COLO668 (cell line): ENCODE data around the gene CACNA2D3.

Experiments used
- DNase-seq: peaks from one replicate; lab custom pipeline; 2025; ENCODE audit not compliant: unreplicated experiment; lab: John Stamatoyannopoulos, UW

CACNA2D3 gene

DNA sequence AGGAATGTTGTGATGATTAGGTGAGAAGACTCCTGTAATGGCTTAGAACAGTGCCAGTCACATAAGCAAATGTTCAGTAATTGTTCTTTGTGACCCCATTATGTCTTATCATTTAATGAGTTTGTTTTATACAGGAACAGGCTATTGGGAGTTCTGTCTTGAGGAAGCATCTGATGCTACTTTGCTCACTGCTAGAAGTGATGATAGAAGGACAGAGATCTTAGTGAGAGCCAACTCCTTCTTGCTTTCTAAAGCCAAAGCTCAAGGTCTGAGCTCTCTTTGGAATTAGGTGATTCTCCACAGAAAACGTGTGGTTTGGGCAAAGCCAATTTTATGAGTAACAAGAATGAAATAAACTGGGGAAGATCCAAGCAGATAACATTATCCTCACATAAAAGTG lies 590.7 kb downstream of the CACNA2D3 start:
- DNase-seq, result no peak

DNA sequence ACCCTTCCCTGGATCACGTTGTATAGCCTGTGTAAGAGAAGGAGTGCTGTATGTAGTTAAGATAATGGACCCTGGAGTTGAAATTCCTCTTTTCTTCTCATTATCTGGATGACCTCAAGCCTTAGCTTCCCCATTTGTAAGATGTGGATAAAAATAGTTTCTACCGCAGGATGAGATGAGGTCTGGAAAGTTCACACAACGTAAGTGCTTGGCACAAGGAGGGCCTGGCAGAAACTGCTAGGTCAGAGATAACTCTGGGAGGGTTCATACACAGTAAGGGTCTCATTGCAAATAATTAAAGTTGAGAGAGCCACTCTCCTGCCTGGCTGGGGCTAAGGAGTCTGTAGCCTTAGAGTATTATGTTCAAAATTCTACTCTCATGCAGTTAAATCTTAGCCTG lies 591.1 kb downstream of the CACNA2D3 start:
- no peak for DNase-seq

DNA sequence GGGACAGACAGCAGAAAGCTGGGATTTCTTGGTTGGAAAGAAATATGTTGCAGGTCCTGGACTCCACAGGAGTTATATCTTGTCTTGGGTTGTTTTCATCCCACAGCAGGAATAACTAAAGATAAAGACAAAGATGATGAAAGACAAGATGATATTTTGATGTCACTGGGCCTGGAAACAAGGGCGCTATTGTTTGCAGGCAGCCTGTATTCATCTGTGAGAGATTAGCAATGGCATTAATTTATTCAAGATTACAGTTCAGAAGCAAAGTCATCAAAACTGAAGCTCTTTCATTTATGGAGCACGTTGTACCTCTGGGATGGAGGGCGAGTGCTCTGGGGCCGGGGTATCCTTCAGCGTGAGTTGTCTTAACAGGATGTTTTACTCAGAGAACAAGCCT lies 591.7 kb downstream of the CACNA2D3 start:
- no peak for DNase-seq

DNA sequence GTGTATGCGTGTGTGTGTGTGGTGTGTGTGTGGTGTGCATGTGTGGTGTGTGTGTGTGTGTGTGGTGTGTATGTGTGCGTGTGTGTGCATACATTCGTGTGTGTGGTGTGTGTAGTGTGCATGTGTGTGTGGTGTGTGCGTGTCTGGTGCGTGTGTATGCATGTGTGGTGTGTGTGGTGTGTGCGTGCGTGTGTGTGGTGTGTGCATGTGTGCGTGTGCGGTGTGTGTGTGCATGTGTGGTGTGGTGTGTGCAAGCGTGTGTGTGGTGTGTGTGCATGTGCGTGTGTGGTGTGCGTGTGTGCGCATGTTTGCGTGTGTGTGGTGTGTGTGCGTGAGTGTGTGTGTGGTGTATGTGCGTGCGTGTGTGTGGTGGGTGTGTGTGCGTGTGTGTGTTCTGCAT lies 595.2 kb downstream of the CACNA2D3 start:
- no peak for DNase-seq

DNA sequence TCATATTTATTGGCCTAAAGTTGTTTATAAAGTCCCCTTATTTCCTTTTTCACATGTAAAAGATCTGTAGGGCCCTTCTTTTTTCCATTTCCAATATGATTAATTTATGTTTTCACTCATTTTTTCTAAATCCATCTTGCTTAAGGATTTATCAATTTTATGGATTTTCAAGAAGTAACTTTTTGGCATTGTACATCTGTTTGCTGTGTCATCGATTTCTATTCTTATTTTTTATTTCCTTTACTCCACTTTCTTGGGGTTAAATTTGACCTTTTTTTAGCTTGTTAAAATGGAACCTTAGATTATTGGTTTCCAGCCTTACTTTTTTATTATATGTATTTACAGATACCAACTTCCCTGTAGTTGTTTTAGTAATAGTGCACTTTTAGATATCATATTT lies 597.6 kb downstream of the CACNA2D3 start:
- no peak for DNase-seq

DNA sequence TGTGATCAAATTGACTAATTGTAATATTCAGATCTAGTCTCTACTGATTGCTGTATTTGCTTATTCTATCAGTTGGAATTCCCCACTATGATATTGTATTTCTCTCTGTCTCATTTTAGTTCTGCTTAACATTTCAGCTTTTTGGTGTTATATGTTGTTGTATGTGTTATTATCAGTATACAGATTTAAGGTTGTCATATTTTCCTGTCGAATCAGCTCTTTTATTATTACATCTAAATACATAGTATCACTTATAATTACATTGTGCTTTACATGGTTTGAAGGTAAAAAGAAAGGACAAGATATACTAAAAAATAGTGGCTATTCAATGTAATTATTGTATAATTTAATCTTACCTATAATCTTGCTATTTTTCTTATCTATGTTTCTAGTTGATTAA lies 598.3 kb downstream of the CACNA2D3 start:
- no peak for DNase-seq

DNA sequence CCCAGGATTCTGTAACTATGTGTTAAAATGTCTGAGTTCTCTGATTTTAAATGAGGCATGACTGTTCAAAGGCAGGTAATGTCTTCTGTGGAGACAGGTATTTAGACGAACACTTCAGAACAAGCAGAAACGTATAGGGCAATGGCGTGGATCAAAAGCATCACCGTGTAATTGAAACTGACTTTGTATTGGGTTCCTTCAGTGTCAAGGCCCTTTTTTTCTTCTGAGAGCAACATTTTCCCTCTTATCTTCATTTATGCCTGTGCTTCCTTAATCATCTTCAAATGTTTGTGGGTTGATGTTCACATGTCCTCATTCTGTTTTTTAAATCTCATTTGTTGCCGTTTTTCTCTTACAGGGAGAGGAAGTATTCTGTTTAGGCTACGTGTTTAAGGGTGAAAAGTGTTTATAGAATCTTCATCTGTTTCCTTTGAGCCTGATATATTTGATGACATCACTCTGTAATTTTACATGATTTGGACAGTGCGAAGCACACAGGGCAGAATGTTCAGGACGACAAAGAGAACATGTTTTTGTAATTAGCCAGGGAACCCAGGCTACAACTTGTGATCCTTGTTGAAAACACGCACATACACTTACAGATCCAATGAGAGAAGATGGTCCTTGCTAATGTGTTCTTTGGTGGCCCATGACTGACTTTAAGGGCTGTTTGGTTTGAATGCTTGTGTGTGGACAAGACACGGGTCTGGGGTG lies 609.5 kb downstream of the CACNA2D3 start:
- no peak for DNase-seq

DNA sequence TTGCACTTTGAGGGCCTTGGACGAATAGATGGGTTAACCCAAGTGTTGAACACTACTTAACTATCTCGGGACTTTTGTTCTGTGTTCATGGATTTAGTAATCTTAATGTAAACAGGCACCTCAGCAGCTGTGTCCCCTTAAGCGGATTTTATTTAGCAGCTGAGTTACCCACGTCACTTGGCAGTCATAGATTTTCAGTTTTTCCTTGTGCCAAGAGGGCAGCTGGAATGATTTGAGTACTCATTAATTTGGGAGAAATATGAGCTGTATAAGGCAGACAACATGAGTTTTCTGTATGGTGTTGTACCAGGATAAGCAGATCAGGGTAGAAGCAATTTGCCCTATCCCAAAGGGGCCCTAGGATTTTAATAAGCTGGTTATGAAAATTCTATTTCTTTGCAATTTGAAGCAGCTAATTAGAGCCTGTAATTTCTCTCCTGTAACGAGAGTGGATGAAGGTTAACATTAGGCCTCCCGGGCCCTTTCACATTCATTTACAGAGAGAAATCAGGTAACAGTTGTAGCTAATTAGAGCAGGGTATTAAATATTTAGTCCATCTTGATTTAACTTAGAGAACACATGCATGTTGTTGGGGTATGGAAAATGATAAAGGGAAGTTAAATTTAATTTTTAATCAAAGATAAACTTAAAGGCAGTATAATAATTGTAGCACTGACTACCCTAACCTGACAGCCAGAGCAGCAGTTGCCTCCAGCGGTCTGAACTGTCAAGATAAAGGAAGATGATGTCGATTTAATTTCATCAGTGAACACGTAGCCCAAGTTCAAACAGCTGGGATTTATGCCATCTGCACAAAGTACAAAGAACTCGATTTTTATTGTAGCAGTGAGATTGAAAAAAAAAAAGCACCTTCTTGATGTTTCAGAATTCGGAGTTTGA lies 611.0 kb downstream of the CACNA2D3 start:
- DNase-seq, result no peak

DNA sequence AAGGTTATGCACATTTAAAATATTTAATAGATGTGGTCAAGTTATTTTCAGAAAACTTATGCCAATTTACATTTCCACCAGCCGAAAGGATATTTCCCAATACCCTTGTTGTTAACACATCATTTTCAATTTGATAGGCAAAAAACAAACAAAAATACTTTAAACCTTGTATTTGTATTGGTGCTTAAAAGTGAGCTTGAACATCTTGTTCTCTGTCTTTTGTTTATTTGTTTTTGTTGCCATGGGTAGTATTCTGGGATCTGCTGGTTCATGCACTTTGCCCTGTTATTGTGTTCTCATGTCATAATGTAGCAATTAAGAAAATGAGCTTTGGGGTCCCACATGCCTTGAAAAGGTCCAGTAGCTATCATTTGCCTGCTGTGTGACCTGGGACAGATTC lies 614.1 kb downstream of the CACNA2D3 start:
- no peak for DNase-seq

DNA sequence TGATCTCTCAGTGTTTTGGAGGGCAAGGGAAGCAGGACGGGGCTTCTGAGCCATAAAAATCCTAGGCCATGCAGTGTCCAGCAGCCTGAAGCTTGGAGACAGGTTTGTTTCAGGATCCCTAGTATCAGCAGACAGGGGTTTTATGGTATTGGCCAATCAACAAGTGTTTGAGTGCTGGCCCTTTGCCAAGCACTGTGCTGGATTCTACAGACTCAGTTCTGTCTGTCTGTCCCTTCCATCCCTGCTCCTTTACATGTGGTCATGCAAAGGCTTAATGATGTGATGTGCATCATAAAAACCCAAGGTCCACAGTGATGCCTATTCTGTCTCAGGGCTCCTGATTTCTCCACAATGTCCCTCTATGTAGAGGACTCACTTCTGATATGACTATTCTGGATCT lies 621.4 kb downstream of the CACNA2D3 start:
- peak; percentile 1 for DNase-seq

DNA sequence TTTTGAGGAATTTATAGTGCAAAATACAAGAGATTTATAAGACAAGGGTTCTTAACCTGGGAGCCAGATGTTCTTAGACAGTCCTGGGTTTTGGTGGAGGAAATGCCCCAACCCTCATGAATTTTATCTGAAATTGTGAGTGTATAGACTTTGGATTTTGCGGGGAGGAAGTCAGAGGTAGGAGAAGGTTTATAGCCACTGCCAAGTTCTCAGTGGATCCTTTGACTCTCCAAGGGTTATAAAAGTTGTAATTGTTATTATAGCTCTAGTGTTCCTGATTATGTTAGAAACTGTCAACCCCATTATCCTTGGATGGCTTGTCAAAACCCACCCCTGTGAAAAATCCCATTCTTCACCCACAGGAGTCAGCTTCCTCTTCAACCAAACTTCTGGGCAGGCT lies 621.9 kb downstream of the CACNA2D3 start:
- DNase-seq, result no peak

DNA sequence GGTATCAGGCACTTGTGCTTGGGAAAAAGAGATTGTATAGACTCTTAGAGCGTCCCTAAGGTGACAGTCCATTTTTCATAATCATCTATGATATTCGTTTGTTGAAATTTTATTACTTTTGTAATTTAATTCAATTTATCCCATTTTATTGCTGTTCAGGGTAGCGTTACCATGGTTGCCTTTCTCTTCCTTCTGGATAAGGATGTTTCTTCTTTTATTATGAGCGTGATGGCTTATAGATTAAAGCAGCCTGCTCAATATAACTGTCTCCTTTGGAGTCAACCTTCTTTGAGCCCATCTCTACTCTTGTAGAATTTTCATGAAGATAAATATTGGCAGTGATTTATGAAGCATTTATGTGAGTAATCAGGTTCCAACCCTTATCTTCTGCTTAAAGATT lies 623.5 kb downstream of the CACNA2D3 start:
- no peak for DNase-seq

DNA sequence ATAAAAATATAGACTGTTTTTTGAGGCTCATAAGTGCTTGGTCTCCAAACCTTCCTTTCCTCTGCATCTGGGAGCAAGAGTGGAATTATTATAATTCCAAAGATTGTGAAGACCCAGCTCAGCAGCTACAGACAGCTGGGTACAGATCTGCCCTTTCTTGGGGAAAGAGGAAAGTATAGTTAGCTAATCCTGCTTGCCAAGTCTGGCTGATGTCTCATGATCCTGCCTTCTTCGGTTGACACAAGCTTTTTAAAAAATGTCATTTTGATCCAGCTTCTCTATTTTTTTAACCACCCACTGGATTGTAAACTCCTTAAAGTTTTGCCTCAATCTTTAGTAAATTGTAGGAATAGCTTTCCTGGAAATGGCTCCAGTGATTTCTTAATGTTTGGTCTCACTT lies 624.4 kb downstream of the CACNA2D3 start:
- DNase-seq, result no peak

DNA sequence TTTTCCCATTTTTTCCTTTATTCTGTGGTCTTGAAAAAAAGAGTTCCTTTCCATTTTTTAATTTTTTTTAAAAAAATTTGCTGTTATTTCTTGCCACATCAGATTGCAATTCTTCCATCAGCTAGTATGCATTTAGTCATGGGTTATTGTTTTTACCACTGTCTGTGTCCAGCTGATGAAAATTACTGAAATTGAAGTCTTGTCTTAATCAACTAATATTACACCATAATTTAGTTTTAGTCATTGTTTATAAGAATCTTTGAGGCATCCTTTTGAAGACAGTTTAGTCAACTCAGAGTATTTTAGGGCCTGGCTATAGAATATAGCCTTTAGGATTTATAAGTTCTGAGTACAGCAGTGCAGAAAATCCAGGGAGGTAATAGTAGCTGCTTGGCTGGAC lies 633.4 kb downstream of the CACNA2D3 start:
- no peak for DNase-seq

DNA sequence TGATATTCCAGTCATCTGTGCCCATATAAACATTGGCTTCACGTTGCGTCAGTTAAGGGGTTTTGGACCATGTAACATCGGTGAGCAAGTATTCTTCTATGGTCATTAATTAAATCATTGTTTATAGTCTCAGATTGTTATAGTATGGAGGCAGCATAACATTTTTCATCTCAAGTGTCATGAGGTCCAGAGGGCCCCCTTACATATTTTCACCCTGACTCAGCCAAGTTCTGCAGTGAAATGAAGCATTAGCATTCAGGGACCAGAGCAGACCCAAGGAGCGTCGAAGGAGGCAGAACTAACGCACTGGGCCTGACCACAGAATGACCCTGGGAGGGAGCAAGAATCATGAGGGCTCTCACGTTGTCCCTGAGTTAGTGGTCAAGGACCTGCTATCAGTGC lies 634.0 kb downstream of the CACNA2D3 start:
- no peak for DNase-seq

DNA sequence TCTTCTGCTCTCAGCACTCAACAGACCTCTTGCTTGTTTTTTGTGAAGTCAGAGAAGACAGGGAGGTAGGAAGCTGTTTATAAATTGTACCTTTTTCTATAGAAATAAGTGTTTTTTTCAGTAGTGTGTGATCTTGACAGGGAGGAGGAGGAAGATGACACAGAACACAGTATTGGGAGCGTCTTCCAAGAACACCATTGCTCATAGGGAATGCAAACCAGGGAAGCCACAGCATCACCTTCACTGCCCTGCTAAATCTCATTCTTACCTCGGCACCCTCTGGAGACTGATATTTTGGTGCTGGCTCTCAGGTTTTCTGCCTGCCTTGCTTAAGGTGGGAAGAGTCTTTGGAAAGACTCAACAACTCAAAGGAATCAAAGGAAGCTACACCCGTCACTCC lies 636.1 kb downstream of the CACNA2D3 start:
- no peak for DNase-seq

DNA sequence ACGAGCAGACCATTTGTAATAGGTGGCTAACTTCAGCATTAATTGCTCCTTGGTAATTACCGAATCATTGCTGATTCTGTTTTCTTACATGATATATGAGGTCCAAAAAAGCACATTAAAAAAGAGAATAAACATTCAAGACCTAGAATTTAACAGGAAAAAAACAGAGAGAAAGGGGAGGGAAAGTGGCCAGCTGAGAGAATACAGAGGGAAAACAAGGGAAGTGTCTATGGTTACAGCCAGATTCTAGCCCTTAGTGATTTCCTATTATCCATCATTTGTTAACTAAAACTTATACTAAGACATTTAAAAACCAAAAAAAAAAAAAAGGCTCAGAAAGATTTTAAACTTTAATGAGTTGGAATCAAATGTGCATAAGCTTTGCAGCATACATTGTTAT lies 636.8 kb downstream of the CACNA2D3 start:
- DNase-seq, result no peak

DNA sequence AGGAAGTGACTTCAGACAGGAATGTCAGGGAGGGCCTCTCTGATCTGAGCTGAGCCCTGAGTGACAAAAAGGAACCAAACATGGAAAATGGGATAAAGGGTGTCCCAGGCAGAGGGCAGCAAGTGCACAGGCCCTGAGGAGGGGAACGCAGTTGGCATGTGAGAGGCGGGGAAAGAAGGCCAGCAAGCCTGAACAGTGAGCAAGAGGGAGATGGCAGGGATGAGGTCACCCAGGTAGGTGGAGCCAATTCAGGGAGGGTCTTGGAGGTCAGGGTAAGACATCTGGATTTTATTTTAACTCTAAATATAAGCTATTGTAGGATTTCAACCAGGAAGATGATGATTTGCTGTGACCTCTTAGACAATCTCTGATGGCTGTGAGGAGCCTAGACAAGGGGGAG lies 637.8 kb downstream of the CACNA2D3 start:
- no peak for DNase-seq

DNA sequence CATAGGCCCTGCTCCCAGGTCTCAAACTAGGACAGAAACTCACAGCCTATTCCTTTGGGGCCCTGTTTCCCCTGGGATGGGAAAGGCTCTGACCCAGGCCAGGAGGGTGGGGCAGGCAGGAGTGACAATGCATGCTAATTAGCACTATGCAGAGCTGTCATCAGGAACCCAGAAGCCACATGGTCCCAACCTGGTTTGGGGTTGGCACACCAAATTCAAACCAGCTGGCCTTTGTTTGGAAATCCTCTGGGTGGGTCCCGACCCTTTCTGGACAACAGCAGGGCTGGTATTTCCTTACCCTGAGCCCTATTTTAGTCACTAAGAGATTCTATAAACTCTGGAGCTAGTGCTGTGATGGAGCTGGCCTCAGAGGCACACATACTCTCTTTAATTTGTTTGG lies 639.3 kb downstream of the CACNA2D3 start:
- no peak for DNase-seq

DNA sequence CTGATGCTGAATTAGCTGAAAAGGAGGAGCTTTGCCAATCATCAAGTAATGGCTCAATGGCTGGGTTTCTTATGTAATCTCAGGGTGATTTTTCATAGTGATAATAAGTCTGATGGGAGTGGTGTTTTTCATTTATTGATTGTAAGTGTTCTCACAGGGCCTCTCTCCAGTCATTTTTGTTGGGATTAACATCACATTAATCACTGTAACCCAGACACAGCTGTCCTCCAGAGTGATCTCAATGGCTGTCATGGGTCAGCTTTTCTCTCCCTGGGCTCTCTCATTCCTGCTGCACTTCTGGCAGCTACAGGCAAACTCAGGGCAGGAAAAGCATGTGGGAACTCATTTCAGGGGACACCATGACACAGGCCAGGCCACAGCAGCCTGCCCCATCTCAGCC lies 642.6 kb downstream of the CACNA2D3 start:
- no peak for DNase-seq

DNA sequence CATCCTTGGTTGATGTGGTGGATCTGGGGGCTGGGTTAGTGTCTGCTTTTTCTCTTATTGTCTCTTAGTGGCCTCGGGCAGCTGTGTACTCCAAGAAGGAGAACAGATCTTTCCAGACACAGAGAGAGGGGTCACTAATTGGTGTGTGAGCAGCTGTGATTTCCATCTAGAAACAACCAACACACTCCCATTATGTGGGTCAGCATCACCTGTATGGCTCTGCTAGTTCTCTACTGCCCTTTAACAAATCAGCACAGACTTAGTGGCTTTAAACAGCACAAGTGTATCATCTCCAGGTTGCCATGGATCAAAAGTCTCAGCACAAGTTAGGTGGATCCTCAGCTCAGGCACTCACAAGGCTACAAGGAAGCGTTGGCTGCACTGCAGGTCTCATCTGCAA lies 648.7 kb downstream of the CACNA2D3 start:
- no peak for DNase-seq

DNA sequence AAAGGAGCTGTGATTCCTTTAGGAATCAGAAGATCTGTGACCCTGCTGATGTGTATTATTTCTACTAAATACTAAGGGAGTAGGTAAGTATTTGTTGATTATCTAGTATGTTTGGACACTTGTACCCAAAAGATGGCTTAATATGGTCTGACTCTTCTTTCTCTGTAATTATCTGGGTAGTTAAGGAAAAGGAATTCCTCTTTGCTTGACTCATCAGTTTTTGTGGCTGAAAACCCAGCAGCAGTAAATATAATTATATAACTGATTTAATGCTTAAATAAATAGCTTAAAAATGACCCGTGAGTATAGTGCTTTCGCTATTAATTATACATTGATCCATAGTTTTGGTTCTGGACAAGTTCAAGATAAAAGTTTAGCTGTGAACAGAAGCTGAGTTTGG lies 649.7 kb downstream of the CACNA2D3 start:
- no peak for DNase-seq

DNA sequence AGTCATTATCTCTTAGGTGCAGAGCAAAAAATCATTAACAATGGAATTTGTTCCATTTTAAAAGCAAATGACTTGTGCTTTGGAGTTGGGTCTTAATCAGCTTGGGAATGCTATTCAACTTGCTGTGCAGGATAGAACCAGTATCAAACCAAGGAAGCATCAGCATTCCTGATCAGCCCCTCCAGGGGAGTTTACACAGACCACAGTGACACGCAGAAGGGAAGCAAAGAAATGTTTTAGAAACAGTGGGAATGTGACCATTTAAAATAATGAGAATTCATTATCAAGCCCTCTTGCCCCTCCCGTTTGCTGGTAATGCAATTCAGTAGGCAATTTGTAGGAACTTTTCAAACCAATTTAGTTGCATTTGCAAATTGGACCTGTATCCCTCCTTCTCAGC lies 650.4 kb downstream of the CACNA2D3 start:
- no peak for DNase-seq
